Endothelial cell (in vitro differentiated cells): ENCODE measurements around the gene ALDH1A3. TPM values are rescaled to one million over a fixed set of nuclear protein-coding genes. Genes with fewer than 3 reads are reported as not detected.

Source experiments
- DNase-seq: peaks from one replicate; pipeline ENCODE4 v3.0.0; 2021; ENCODE audit warnings: low spot score
- H3K27ac Mint-ChIP-seq: one replicate; pipeline ENCODE4 v1.8.0; 2021; ENCODE audit warnings: mixed read lengths, inconsistent platforms; ENCODE audit not compliant: unreplicated experiment
- H3K27me3 Mint-ChIP-seq: one replicate; pipeline ENCODE4 v1.8.0; 2021; ENCODE audit warnings: mild to moderate bottlenecking, moderate library complexity, mixed read lengths, inconsistent platforms; ENCODE audit not compliant: unreplicated experiment
- H3K36me3 Mint-ChIP-seq: one replicate; pipeline ENCODE4 v1.8.0; 2021; ENCODE audit warnings: mild to moderate bottlenecking, low read depth, mixed read lengths, inconsistent platforms; ENCODE audit not compliant: unreplicated experiment
- H3K4me1 Mint-ChIP-seq: one replicate; pipeline ENCODE4 v1.8.0; 2021; ENCODE audit warnings: mild to moderate bottlenecking, mixed read lengths, inconsistent platforms; ENCODE audit not compliant: unreplicated experiment
- H3K4me3 Mint-ChIP-seq: one replicate; pipeline ENCODE4 v1.8.0; 2021; ENCODE audit warnings: mild to moderate bottlenecking, mixed read lengths, inconsistent platforms; ENCODE audit not compliant: unreplicated experiment
- H3K9me3 Mint-ChIP-seq: one replicate; pipeline ENCODE4 v1.8.0; 2021; ENCODE audit warnings: mixed read lengths, inconsistent platforms; ENCODE audit not compliant: unreplicated experiment
- total RNA-seq: library from RNA; stranded (reverse); fragmentation: NEBNext Ultra II Directional; extraction: Animal tissue kit (Norgen Biotek cat#: 25700); gene quantifications from one replicate; pipeline ENCODE4 v1.2.1, GENCODE V29; 2021; ENCODE audit not compliant: unreplicated experiment
- TF ChIP-seq, protein P1 (sequence below): fragments of 200-600 bp; sonication (generic); IDR thresholded peaks from one replicate; pipeline ENCODE4 v1.5.0; 2021; ENCODE audit warnings: antibody characterized with exemption; ENCODE audit not compliant: unreplicated experiment

ALDH1A3 gene
- total RNA-seq, 1 donor from 2014 or later: 13.9 TPM

- H3K27ac Mint-ChIP-seq: no peak overlapping the region
- H3K9me3 Mint-ChIP-seq: no peaks in the 10 kb centered on the region
- DNase-seq: no peak
- TF ChIP-seq, protein P1, sequence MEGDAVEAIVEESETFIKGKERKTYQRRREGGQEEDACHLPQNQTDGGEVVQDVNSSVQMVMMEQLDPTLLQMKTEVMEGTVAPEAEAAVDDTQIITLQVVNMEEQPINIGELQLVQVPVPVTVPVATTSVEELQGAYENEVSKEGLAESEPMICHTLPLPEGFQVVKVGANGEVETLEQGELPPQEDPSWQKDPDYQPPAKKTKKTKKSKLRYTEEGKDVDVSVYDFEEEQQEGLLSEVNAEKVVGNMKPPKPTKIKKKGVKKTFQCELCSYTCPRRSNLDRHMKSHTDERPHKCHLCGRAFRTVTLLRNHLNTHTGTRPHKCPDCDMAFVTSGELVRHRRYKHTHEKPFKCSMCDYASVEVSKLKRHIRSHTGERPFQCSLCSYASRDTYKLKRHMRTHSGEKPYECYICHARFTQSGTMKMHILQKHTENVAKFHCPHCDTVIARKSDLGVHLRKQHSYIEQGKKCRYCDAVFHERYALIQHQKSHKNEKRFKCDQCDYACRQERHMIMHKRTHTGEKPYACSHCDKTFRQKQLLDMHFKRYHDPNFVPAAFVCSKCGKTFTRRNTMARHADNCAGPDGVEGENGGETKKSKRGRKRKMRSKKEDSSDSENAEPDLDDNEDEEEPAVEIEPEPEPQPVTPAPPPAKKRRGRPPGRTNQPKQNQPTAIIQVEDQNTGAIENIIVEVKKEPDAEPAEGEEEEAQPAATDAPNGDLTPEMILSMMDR: no peak
- H3K4me3 Mint-ChIP-seq: no peak overlapping the region
- H3K27me3 Mint-ChIP-seq: peaks cover 6% of the 10 kb centered on the region
- peaks cover 4% of the 10 kb centered on the region for H3K4me1 Mint-ChIP-seq
- H3K36me3 Mint-ChIP-seq: peaks cover 4% of the 10 kb centered on the region
Measured at GRCh38 chr15:100852630-100853029, 27.0 kb upstream of the ALDH1A3 start.

GRCh38 chr15:100853676-100854440, 25.8 kb upstream of the ALDH1A3 start:
- Mint-ChIP-seq H3K27ac (no peak overlapping the region), H3K36me3 (peaks cover 4% of the 10 kb centered on the region), H3K4me3 (no peak overlapping the region), H3K4me1 (peaks cover 4% of the 10 kb centered on the region), H3K9me3 (no peaks in the 10 kb centered on the region), H3K27me3 (peaks cover 6% of the 10 kb centered on the region)
- TF ChIP-seq, protein P1: no peak
- no peak for DNase-seq

- Mint-ChIP-seq H3K9me3 (no peaks in the 10 kb centered on the region), H3K4me3 (no peak overlapping the region), H3K27ac (no peak overlapping the region), H3K36me3 (peaks cover 4% of the 10 kb centered on the region), H3K4me1 (peaks cover 6% of the 10 kb centered on the region), H3K27me3 (peaks cover 4% of the 10 kb centered on the region)
- DNase-seq: no peak
- TF ChIP-seq, protein P1: no peak
Measured at GRCh38 chr15:100856867-100857266, 22.8 kb upstream of the ALDH1A3 start.

- TF ChIP-seq, protein P1: no peak
- no peak overlapping the region for H3K27ac Mint-ChIP-seq
- peaks cover 6% of the 10 kb centered on the region for H3K4me1 Mint-ChIP-seq
- no peak overlapping the region for H3K4me3 Mint-ChIP-seq
- no peak for DNase-seq
- H3K36me3 Mint-ChIP-seq: peaks cover 4% of the 10 kb centered on the region
- H3K9me3 Mint-ChIP-seq: no peaks in the 10 kb centered on the region
- peaks cover 4% of the 10 kb centered on the region for H3K27me3 Mint-ChIP-seq
Measured at GRCh38 chr15:100858294-100858693, 21.3 kb upstream of the ALDH1A3 start.
